Inflammatory macrophage (primary cell): ENCODE measurements around the gene CRTC1.
"Not testable (repeated sequence)": the region's sequence is repeated elsewhere in the genome, so short reads cannot be mapped to it uniquely, and the experiment has no call there.

Experiments
- DNase-seq, 2 donors: peaks; one replicate each; pipeline ENCODE4 v3.0.0-alpha.2; 2020 to 2022

The CRTC1 gene

GRCh38 chr19:18733196-18733647 is 49.7 kb downstream of the CRTC1 start:
- no peak for DNase-seq

- DNase-seq, result not testable (repeated sequence)
Observed at GRCh38 chr19:18733762-18734332, 50.4 kb downstream of the CRTC1 start.

GRCh38 chr19:18735324-18735723 is 51.8 kb downstream of the CRTC1 start:
- DNase-seq, result no peak

GRCh38 chr19:18735752-18736151 is 52.3 kb downstream of the CRTC1 start:
- no peak for DNase-seq

GRCh38 chr19:18736415-18737336 is 53.2 kb downstream of the CRTC1 start:
- no peak for DNase-seq

- DNase-seq, result no peak
Observed at GRCh38 chr19:18737337-18737953, 54.0 kb downstream of the CRTC1 start.

GRCh38 chr19:18737954-18738351 is 54.5 kb downstream of the CRTC1 start:
- no peak for DNase-seq

GRCh38 chr19:18738961-18739690 is 55.6 kb downstream of the CRTC1 start:
- DNase-seq, result no peak

- DNase-seq, result no peak
Observed at GRCh38 chr19:18741124-18742121, 57.9 kb downstream of the CRTC1 start.

GRCh38 chr19:18742324-18742723 is 58.8 kb downstream of the CRTC1 start:
- no peak for DNase-seq

GRCh38 chr19:18742838-18743783 is 59.6 kb downstream of the CRTC1 start:
- no peak for DNase-seq

GRCh38 chr19:18743784-18744418 is 60.4 kb downstream of the CRTC1 start:
- DNase-seq, result no peak

GRCh38 chr19:18745012-18745735 is 61.7 kb downstream of the CRTC1 start:
- no peak for DNase-seq

GRCh38 chr19:18745931-18746330 is 62.5 kb downstream of the CRTC1 start:
- DNase-seq, result no peak

- DNase-seq, result no peak
Observed at GRCh38 chr19:18746401-18747325, 63.2 kb downstream of the CRTC1 start.

- no peak for DNase-seq
Observed at GRCh38 chr19:18749362-18750231, 66.1 kb downstream of the CRTC1 start.
